HG03045 (cell line): ENCODE data around the gene PSMA8.
"Not testable (repeated sequence)": the region's sequence is repeated elsewhere in the genome, so short reads cannot be mapped to it uniquely, and the experiment has no call there.

Source experiments
- ATAC-seq: cut with Tn5 transposase; IDR thresholded peaks from one replicate; pipeline ENCODE4 v1.9.1; 2021; ENCODE audit warnings: mild to moderate bottlenecking, moderate library complexity; ENCODE audit not compliant: unreplicated experiment

Gene PSMA8

DNA sequence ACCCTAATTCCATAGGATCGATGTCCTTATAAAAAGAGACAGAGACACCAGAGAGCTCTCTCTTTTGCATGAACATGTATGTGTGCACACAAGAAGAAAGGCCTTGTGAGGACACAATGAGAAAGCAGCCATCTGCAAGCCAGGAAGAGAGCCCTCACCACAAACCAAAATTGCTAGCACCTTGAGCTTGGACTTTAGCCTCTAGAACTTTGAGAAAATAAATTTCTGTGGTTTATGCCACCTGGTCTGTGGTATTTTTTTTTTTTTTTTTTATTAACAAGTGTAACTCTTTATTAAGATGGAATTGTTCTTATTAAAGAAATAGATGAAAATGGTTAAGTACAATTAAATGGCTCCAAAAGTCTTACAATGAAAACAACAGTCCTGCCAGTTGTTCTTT, 33.9 kb downstream of the PSMA8 start:
- ATAC-seq, result peak; percentile 92

DNA sequence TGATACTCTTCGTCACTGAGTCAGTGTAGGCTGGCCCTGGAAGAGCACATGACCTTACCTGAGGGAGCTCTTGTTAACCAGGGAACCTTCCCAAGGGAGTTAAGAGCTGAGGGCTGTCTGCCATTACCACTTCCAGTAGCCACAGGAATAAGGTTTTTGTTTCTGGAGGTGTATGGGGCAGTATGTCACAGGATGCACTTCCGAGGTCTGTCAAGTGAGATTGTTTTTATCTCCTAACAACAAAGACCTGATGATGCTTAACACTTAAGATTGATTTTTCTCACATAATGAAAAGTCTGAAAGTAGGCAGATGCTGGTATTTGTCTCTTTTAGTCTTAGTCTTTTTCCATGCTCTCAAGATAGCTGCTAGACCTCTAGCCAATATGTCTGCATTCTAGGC, 41.8 kb downstream of the PSMA8 start:
- ATAC-seq, result no peak

GRCh38 chr18:26176134-26176533, 42.5 kb downstream of the PSMA8 start:
- no peak for ATAC-seq

DNA sequence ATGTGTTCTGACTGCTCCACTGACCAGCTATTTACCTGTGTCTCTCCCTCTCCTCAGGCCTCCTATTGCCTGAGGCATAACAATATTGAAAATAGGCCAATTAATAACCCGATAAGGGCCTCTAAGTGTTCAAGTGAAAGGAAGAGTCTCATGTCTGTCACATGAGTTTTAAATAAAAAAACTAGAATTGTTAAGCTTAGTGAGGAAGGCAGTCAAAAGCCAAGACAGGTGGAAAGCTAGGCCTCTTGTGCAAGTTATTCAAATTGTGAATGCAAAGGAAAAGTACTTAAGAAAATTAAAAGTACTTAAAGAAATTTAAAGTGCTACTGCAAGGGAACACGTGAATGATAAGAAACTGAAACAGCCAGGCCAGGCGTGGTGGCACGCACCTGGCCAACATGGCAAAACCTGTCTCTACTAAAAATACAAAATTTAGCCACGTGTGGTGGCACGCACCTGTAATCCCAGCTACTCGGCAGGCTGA, 47.7 kb downstream of the PSMA8 start:
- peak; percentile 63 for ATAC-seq

DNA sequence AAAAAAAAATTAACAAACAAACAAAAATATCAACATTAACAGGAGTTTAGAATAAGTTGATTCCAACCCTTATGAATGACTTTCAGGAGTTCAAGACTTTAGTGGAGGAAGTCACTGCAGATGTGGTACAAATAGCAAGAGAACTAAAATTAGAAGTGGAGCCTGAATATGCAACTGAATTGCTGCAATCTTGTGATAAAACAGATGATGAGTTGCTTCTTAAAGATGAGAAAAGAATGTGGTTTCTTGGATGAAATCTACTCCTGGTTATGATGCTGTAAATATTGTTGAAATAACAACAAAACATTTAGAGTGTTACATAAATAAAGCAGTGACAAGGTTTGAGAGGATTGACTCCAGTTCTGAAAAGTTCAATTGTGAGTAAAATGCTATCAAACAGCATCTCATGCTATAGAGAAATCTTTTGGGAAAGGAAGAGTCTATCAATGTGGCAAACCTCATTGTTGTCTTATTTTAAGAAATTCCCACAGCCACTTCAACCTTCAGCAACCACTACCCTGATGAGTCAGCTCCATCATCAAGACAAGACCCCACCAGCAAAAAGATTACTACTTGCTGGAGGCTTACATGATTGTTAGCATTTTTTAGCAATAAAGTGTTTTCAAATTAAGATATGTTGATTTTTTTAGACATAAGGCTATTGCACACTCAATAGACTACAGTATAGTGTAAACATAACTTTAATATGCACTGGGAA, 49.9 kb downstream of the PSMA8 start:
- no peak for ATAC-seq

DNA sequence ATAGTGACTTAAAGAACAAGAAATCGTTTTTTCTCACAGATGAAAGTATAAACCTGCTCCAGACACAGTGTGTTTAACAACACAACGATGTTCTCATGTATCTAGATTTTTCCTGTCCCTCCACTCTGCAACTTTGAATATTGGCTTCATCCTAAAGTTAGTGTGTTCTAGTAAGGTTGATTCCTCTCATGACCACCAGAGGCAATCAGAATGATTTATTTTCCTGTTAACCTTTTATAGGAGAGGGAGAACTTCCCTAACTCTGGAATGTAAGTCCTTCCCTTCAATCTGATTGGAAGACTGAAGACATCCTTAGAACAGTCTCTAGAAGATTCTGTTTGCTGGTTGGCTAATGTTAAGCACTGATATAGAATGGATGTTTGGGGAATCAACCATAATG, 51.6 kb downstream of the PSMA8 start:
- ATAC-seq, result no peak

DNA sequence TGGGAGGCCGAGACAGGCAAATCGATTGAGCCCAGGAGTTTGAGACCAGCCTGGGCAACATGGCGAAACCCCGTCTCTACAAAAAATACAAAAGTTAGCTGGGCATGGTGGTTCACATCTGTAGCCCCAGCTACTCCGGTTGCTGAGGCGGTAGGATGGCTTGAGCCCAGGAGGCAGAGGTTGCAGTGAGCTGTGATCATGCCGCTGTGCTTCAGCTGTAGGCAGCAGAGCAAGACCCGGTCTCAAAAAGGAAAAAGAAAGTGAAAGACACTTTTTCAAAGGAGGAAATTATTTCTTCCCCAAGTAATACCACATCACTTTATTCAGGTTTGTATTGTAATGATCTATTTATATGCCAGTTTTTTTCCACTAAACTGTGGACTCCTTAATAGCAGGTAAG, 56.8 kb downstream of the PSMA8 start:
- ATAC-seq, result peak; percentile 87

- no peak for ATAC-seq
These were observed 58.6 kb downstream of the PSMA8 start for GRCh38 chr18:26192233-26192632.

DNA sequence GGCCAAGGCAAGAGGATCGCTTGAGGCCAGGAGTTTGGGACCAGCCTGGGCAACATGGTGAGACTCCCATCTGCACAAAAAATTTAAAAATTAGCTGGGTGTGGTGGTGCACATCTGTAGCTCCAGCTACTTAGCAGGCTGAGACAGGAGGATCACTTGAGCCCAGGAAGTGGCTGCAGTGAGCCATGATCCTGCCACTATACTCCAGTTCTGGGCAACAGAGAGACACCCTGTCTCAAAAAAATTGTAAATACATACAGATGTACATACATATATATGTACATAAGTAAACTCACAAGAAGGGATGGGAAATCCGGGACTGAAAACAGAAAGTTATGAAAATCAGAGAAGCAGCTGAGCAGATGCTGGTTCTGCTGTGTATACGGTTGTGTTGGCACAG, 62.9 kb downstream of the PSMA8 start:
- ATAC-seq, result no peak

DNA sequence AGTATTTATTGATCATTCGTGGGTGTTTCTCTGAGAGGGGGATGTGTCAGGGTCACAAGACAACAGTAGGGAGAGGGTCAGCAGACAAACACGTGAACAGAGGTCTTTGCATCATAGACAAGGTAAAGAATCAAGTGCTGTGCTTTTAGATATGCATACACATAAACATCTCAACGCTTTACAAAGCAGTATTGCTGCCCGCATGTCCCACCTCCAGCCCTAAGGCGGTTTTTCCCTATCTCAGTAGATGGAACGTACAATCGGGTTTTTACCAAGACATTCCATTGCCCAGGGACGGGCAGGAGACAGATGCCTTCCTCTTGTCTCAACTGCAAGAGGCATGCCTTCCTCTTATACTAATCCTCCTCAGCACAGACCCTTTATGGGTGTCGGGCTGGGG, 68.3 kb downstream of the PSMA8 start:
- ATAC-seq, result not testable (repeated sequence)

GRCh38 chr18:26205318-26205717, 71.6 kb downstream of the PSMA8 start:
- no peak for ATAC-seq

DNA sequence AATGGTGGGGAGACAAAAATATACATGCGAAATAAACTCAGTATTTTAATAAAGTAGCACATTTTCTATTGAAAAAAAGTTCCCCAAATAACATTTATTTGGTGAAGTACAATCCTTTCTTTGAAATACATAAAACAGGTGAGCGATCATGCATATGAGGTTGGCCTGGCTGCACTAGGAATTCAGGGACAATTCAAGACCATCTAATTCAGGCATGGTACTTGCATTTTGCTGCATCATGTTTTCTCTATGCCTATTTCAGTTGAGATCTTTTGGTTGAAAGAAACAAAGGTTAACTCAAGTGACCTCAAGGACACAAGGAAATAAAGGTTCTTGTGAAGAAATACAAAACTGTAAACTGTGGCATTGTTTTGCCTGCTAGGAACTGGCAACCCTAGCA, 72.8 kb downstream of the PSMA8 start:
- no peak for ATAC-seq

DNA sequence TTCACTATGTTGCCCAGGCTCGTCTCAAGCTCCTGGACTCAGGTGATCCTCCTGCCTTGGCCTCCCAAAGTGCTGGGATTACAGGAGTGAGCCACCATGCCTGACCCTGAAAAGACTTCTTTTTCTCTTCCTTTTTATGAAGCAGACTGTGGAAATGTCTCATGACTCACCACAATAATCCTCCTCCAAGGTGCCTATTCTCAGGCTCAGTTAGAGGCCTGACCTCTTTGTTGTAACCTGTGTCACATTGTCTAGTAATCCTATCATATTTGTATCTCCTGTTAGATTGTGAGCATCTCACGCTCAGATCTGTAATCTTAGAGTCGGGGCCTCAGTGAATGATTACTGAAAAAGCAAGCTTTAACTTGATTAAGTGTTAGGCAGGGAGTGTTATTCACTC, 74.3 kb downstream of the PSMA8 start:
- no peak for ATAC-seq

DNA sequence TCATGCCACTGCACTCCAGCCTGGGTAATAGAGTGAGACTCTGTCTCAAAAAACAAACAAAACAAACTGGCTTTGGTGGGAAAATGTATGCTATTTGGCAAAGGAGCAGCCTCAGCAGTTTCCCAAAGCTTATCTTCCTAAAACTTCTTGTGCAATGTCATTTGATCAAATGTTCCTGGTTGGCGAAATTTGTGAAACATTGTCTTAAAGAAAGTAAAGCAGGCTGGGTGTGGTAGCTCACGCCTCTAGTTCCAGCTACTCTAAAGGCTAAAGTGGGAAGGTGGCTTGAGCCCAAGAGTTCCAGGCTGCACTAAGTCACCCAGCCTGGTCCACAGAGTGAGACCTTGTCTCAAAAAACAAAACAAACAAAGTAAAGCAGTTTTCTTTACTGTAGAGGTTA, 75.3 kb downstream of the PSMA8 start:
- no peak for ATAC-seq

GRCh38 chr18:26210147-26210546, 76.5 kb downstream of the PSMA8 start:
- no peak for ATAC-seq

DNA sequence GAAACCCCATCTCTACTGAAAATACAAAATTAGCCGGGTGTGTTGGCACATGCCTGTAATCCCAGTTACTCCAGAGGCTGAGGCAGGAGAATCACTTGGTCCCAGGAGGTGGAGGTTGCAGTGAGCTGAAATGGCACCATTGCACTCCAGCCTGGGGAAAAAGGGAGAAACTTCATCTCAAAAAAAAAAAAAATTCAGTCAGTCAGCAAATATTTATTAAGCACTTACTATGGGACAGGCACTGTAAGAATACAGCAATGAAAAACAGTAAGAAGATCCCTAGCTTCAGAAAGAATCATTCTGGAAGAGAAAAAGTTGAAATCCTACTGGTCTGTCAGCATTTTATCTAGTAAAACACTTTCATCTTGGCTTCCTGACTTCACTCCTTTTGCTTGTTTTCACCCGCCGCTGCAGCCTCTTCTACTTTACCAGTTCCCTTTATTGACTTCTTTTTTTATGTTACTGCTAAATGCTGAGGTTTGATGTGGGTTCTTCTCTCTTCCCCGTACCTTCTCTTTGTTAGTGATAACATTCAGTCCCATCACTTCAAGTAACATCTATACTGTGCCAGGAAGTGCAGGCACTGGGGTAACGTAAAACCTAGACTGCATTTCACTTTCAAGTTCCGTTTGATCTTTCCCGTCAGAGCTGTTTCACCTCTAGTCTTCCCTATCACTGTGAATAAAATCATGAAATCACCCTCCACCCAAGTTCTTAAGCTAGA, 81.7 kb downstream of the PSMA8 start:
- peak; percentile 90 for ATAC-seq

DNA sequence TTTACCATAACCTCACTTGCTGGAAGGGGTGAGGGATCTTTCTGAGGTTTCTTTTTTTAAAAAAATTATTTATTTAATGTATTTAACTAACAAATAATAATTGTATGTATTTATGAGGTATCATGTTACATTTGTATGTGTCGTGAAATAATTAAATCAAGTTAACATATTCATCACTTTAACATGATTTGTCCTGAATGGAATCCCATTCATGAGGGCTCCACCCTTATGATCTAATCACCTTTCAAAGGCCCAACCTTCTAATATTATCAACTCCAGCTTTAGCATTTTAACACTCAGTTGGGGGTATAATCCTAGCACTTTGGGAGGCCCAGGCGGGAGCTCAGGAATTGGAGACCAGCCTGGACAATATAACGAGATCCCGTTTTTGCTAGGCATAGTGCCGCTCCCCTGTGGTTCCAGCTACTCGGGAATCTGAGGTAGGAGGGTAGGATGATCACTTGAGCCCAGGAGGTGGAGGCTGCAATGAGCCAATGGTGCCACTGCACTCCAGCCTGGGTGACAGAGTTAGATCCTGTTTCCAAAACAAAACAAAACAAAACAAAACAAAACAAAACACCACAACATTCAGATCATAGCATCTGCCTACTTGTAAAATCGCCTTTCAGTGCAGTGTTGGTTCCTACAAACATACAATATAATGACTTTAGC, 91.5 kb downstream of the PSMA8 start:
- ATAC-seq, result no peak

- ATAC-seq, result no peak
These were observed 92.2 kb downstream of the PSMA8 start for GRCh38 chr18:26225915-26226228.

GRCh38 chr18:26226229-26227050, 92.8 kb downstream of the PSMA8 start, which contains the start of gene TAF4B:
TAF4B (plus strand) TSS chr18:26226445; CDS start chr18:26226934, 489 bp downstream.
- peak; percentile 94 for ATAC-seq

GRCh38 chr18:26227051-26227670, 93.5 kb downstream of the PSMA8 start:
- ATAC-seq, result no peak
